Hematopoietic multipotent progenitor cell treated with erythropoietin and hydrocortisone succinate and interleukin-3 and kit ligand, for 4 days (in vitro differentiated cells): ENCODE data around the gene PAH.
"Not testable (repeated sequence)": the region's sequence is repeated elsewhere in the genome, so short reads cannot be mapped to it uniquely, and the experiment has no call there.

Experiments used
- DNase-seq: peaks from one replicate; pipeline ENCODE4 v3.0.0-alpha.2; 2015

Gene PAH

GRCh38 chr12:102888511-102888910 lies 28.5 kb downstream of the PAH start:
- DNase-seq, result no peak

GRCh38 chr12:102885043-102885932 lies 31.8 kb downstream of the PAH start:
- no peak for DNase-seq

GRCh38 chr12:102883204-102883799 lies 33.7 kb downstream of the PAH start:
- DNase-seq, result peak; percentile 47

GRCh38 chr12:102880783-102881182 lies 36.3 kb downstream of the PAH start:
- DNase-seq, result no peak

- peak; percentile 39 for DNase-seq
These were observed 37.8 kb downstream of the PAH start for GRCh38 chr12:102879144-102879763.

GRCh38 chr12:102876883-102877282 lies 40.2 kb downstream of the PAH start:
- DNase-seq, result no peak

DNA sequence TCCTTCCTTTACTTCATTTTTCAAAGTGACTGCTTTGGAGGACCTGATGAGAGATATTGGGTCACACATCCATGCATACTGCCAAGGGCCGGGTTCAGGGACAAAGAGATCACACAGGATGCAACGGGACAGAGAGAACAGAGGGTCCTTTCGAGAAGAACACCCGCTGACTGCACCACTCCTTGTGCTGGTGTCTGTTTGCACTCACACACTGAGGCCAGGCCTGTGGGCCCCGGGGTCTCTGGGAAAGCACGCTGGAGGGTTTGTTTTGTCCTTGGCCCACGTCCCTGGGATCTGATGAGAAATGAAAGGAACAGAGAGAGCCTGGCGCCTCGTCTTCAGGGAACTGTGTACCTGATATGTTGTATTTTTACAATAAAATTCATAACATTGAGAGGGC lies 42.2 kb downstream of the PAH start:
- DNase-seq, result no peak

GRCh38 chr12:102873077-102873476 lies 44.0 kb downstream of the PAH start:
- DNase-seq, result no peak

DNA sequence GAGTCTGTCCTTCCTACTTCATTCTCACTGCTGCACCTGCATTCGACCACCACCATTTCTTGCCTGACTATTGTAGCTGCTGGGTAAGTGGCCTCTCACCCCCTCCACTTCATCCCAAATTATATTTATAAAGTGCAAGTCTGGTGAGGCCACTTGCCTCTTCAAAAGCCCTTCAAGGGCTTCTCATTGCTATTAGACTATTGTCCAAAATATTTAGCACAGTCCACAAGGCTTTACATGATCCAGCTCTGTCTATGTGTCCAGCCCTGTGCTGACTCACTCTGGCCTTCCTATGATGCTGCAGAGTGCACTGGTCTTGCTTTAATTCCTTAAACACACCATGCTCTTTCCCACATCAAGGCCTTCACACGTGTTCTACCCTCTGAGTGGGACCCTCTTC lies 46.0 kb downstream of the PAH start:
- no peak for DNase-seq

DNA sequence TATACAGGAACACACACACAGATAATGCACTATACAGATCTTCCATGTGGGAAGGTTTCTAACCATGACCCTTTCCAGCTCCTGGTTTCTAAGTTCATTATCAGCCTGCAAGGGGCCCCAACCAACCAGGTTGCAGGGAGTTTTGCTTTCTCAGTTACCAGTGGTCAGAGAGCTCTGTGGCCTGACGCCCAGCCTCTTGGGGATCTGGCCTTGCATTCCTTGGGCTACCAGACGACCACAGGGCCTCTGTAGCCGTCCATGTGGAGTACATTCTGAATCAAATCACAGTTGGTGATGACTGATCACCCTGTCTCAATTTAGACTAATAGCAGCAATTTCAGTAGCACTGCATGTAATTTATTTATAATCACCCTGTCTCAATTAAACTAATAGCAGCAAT lies 47.5 kb downstream of the PAH start:
- DNase-seq, result no peak

- DNase-seq, result no peak
These were observed 51.0 kb downstream of the PAH start for GRCh38 chr12:102865821-102866615.

GRCh38 chr12:102862486-102862885 lies 54.6 kb downstream of the PAH start:
- DNase-seq, result no peak

DNA sequence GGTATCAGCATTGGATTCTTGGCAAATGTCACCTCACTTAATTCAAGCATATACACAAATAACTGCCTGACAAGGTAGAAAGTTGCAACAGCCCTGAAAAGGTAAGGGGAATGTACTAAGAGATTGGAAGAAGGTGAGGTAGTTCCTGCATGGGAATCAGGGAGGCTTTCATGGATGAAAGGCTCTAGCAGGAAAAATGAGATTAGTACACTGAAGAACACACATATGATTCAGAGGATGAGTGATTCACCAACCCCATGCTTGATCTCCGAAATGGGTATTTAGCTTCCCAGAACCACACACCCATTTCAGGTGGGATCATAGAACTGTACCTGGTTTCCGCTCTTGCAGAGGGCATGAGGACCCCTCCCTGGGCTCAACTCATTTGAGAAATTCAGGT lies 65.8 kb downstream of the PAH start:
- no peak for DNase-seq

GRCh38 chr12:102849722-102850447 lies 67.2 kb downstream of the PAH start:
- DNase-seq, result no peak

DNA sequence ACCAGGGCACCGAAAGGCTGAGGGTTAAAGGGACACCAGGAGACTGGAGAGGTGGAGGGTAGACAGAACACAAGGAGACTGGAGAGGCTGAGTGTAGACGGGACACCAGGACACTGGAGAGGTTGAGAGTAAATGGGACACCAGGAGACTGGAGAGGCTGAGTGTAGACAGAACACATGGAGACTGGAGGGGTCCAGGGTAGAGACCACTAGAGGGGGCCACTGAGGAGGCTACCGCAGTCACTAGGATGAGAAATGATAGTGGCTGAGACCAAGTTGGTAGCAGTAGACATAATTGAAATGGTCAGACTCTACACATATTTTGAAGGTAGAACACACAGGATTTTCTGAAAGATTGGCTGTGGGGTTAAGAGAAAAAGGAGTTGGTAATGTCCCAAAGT lies 68.2 kb downstream of the PAH start:
- DNase-seq, result no peak

DNA sequence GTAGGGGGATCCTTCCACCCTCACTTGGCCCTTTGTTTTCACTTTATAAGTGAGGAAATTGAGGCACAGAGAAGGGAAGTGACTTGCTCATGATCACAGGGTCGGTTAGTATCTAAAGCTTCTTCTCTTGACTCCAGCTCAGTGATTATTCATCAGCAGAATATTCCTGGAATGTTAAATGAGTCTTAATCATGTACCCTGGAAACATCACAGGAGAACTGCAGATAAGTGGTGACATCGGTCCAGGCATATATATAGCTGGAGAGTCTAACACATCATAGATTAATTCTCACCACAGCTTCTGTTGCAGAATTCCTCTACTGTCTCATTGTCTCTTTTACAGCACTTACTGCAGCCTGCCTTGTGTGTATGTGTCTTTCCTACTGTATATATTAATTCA lies 69.9 kb downstream of the PAH start:
- DNase-seq, result no peak

DNA sequence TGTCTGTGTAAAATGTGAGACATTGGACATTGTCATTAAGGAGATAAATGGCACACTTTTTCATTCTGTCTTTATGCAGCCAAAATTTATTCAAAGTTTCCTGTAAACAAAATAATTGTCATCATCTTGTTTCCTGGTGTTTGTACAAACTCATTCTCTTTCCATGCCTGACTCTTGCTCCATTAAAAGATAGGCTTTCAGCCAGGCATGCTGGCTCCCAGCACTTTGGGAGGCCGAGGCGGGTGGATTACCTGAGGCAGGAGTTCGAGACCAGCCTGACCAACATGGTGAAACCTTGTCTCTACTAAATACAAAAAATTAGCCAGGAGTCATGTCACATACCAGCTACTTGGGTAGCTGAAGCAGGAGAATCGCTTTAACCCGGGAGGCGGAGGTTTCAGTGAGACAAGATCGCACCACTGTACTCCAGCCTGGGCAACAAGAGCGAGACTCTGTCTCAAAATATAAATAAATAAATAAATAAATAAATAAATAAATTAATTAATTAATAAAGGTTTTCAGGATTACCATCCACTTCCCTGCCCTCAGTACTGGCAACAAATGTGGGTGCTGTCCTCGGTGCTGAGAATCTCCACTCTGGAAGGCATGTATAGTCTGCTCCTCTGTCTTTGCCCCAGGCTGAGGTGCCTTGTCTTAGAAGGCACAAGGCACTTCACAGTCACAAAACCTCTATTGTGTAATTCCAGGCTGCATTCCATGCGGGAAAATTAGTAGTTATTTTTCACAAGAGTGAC lies 83.2 kb downstream of the PAH start:
- DNase-seq, result peak; percentile 21

GRCh38 chr12:102832826-102833225 lies 84.2 kb downstream of the PAH start:
- DNase-seq, result not testable (repeated sequence)

DNA sequence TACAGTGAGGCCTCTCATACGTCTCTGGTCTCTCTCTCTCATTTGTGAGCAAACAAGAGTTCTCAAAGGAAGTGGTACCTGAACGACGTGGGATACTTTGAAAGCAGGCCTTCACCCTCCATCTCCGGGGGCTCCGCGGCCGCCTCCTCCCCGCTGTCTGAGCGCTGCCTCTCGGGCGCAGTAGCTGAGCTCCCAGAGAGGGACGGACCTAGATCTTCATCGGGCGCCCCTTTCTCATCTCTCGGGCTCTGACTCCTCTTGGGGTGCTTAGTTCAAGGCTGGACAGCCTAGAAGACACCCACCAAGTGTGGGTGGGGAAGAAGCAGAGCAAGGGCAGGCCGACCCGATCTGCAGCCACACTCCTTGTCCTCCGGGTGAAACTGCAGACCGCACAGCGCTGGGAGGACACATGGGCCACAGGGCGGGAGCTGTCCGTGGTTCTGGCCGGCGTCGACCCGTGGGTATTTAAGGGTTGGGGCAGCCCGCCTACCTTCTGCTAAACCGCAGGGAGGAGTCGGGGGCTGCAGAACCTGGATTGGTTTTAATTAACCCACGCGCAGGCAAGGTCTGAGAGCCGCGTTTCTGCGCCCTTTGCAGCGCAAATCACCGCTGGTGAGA lies 92.7 kb downstream of the PAH start:
- DNase-seq, result peak; percentile 64

DNA sequence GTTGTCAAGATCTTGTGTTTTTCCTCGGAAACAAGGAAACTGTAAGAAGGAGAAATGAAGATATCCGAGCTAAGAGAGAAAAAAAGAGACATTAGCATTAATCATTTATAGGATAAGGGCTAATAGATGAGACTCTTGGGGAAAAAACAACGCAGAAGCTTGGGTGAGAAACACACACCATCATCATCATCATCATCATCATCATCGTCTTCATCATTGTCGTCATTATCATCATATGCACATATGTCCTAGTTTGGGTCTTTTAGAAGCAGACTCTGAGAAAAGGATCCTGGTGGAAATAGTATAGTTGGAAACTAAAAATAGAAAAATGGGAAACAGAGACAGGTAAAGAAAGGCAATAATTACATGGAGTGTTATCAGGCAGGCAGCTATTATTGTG lies 95.9 kb downstream of the PAH start:
- DNase-seq, result no peak

GRCh38 chr12:102816816-102817434 lies 100.1 kb downstream of the PAH start:
- DNase-seq, result peak; percentile 45
